HG03571 (cell line): ENCODE data around the gene NLRC3.

Experiments used
- ATAC-seq: cut with Tn5 transposase; IDR thresholded peaks from one replicate; pipeline ENCODE4 v1.9.1; 2021; ENCODE audit not compliant: unreplicated experiment

Gene NLRC3

DNA sequence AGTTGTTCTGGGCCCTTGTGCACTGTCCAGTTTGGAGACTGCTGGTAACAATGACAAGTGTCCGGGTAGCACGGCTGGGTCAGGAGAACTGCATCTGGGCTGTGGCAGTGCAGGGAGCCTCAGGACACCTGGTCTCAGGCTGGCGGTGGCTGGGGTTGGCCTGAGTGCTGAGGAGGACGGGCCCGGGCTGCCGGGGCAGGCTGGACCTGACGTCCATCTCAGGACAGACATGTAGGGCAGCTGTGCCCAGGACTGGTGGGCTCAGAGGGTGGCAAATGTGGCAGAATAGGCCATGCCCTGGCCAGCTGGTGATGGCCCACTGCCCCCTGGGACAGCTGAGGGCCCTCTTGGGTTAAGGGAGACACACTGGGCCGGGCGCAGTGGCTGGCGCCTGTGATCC is 4.2 kb upstream of the NLRC3 start:
- ATAC-seq: no peak

DNA sequence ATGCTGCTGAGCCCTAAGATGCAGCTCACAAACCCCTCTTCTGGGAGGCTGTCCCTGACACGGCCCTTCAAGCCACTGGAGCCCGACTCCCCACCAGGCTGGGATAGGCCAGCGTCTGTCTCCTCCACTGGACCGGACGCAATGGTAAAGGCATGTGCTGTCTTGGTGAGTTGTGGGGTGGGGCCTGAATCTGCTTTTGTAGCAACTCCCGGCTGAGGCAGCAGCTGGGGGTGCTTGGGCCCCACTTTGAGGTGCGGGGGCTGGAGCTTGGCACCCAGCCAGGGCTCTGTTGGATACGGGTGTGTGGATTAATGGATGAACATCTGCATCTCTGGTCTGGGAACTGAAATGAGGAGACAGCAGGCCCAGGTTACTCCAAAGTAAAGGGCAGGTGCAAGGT is 3.5 kb upstream of the NLRC3 start:
- ATAC-seq: no peak

DNA sequence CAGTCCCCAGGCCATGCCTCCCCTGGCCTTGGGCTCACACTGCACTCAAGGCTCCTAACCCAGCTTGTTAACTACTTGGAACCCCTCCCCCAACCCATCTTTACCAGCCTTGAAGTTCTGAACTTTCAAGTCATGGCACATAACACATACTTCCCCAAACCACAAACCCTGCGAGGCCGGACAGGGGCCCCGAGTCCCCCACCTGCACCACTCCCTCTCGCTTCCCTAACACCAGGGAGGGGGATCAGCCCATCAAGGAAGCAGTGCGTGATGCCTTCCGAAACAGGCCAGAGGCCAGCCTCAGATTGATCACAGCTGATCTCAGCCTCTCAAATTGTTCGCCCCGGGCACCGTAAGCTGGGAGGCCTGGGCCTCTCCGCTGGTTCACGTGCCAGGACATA is 3.0 kb upstream of the NLRC3 start:
- ATAC-seq: no peak

DNA sequence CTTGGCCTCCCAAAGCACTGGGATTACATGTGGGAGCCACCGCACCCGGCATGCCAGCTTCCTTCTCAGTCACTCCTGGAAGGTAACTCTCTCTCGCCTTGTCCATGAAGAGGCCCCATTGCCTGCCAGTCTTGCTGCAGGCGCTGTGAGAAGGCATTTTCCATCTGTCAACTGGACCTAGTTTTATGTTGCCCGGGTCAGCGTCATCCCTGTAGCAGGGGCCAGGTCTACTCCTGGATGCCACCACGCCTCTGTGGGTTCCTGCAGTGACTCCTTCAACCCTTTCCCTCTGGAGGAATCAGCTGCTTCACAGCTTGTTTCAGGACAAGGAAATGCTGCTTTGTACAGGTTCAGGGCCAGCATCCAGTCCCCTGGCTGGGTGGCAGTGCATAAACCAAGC is 2.6 kb upstream of the NLRC3 start:
- ATAC-seq: no peak

DNA sequence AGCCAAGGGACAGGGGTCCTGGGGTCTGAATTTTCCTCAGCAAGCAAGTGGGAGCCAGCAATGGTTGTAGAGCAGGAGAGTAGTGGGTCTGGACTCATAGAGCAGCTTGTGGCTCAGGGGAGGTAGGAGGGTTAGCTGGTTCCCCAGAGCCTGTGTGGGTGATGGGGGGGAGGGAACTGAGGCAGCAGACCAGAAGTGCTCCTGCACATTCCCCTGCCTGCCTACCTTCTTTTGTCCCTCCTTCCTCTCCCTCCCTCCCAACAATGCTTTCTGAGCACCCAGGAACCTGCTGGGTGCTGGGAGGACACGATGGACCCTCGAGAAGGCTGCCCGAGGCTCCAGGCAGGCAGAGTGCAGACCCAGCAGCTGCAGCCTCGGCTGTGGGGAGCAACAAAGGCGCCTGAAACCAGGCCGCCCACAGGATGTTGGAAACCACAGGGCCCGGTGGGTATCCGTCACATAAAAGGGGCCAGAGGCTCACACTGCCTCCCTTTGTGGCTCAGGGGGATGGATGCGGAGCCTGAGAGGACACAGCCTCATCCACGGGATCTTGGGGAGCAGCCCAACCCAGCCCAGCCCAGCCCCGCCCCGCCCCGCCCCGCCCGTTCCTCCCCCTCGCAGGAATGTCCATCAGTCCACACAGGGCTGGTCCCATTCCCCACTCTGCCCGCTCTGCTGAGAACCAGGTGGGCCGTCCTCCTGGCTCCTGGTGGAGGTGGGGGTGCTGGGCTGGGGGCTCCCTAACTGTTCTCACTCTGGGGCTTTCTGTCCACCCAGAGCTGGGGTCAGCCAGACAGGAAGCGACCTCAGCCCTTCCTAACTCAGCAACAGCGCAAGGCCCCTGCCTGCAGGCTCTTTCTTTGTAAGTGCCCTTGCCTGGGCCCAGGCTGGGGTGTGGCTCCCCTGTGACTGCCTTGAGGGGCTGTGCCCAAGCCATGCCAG is 1.7 kb upstream of the NLRC3 start:
- ATAC-seq: peak; percentile 61

DNA sequence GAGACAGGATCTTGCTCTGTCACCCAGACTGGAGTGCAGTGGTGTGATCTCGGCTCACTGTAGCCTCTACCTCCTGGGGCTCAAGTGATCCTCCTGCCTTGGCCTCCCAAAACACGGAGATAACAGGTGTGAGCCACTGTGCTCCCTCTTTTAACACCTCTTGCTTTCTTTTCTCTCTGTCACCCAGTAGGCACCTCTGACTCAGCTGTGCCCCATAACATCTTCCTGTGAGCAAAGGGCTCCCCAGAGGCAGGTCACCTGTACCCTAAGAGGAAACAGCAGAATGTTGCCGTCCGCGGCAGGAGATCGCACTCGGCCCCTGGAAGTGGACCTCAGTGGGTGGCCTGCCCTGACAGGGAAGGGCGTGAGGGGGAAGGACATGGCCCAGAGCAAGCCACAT is 918 bp upstream of the NLRC3 start:
- ATAC-seq: no peak

DNA sequence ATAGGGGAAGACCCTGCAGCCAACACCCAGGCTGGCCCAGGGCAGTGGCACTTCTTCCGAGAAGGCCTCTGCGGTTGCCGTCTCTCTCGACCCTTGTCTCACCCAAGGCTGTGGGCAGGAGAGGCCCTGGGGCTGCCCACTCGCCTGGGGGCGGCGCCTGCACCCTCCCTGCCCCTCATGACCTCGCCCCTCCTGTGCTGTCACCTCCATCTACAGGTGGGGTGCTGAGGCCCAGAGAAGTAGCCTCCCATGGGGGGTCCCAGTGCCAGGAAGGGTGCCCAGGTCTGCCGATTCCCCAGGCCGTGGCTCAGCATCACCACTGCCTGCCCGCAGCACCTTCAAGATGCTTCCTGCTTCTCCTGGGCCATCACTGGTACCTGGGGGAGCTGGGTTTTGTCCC is 992 bp downstream of the NLRC3 start:
- no peak for ATAC-seq

DNA sequence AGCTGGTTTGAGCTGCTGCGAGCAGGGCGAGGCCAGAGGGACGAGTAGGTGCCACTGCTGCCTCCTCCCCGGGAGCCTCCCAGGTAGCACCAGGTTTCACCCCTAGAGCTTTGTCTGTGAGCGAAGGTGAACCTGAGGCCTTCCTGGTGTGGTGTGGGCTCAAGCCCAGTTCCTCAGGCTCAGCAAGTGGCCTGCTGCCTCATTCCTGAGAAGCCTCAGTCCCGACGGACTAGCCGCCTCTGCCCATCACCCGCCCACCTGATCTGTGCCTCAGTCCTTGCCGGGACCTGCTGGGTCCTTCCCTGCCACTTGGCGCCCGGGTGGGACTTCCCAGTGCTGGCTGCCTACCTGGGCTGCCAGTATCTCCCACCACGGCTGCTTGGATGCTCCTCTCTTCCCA is 1.7 kb downstream of the NLRC3 start:
- no peak for ATAC-seq

DNA sequence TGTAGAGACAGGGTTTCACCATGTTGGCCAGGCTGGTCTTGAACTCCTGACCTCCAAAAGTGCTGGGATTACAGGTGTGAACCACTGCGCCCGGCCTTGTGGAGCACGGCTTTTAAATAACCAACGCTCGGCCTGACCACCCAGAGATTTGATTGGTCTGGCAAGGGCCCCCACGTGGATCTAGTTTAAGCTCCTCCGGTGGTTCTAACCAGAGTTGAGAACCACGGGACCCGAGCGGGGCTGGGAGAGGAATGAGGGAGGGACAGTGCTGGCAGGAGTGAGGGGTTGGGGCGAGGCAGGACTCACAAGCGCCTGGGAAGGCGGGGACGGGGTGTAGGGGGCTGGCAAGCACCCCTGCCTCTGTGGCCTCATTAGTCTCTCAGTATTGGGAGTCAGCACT is 3.0 kb downstream of the NLRC3 start:
- ATAC-seq: no peak

DNA sequence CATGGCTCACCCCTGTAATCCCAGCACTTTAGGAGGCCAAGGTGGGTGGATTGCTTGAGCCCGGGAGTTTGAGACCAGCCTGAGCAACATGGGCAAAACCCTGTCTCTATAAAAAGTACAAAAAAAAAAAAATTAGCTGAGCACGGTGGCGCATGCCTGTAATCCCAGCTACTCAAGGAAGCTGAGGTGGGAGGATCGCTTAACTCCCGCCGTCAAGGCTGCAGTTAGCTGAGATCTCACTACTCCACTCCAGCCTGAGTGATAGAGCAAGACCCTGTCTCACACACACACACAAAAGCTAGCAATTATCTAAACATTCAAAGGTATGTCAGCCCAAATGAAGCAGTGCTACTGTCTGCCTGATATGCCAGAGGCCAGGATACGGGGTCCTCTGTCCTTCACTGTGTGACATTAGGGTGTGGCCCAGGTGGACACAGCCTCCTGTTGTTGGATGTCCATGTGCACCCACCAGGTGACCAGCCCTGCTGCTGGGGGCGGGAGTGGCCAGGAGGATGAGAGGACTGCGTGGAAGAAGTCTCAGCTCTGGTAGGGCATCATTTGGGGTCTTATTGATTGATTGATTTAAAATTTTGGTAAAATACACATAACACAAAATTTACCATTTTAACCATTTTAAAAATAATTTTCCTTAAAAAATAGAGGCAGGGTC is 3.9 kb downstream of the NLRC3 start:
- ATAC-seq: no peak

DNA sequence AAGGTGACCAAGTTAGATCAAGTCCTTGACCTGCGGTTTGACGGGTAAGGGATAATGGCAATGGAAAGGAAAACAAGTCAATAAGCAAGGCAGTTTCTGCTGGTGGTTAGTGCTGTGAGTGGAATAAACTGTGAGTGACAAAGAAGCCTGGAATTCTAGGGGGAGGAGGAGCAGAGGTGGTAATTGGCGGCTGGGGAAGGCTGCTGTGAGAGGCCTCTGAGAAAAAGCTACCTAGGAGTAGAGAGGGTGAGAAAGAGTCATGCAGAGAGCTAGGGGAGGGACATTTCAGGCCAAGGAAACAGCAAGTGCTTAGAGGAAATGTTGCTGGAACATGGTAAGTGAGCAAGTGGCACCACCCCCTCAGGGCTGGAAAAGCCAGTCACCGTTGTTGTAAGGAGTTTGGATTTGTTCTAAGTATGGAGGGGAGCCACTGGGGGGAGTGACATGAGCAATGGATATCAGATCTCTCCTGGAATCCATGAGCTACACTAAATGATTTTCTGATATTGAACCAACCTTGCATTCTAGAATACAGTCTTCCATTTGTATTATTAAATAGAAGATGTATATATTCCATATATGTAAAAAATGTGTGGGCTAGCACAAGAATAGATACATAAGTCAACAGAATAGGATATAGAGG is 6.7 kb downstream of the NLRC3 start:
- ATAC-seq: no peak

DNA sequence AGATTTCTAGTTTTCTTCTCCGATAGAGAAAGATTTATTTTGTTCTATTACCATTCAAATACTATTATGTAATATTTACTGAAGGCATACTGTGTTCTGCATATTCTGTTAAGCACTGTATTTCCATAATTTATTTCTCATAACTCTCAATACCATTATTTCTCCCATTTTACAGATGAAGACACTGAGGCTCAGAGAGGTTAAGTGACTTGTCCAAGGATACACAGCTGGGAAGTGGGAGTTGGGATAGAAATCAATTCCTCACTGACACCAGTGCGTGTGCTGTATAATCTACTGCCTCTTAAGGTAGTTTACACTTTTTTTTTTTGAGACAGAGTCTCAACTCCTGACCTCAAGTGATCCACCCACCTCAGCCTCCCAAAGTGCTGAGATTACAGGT is 7.4 kb downstream of the NLRC3 start:
- no peak for ATAC-seq

DNA sequence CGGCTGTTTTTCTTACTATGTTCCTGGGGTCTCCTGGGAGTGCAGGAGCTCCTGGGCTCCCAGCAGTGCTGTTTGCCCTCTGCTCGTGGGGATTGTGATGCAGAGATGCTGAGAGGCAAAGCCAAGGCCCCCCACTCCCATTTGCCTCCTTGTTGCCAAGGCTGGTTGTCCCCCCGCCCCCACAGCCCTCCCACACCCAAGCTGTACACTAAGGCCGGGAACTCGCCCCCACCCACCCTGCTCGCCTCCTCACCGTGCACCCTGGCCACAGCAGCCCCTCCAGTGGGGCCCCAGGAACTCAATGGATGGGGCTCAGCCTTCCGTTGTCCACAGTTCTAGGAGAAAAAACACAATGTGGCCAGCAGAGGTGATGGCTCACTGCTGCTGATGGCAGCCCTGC is 10.2 kb downstream of the NLRC3 start:
- no peak for ATAC-seq

DNA sequence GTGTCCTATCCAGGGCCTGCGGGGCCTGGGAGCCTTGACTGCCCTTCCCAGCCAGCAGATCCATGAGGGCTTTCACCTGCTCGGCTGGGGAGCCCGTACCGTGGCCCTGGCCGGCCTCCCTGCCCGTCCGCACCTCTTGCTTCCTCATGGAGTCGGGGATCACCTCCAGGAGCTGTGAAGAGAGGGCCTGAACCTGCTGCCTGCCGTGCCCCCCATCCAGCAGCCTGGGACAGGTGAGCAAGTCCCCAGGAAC is 12.4 kb downstream of the NLRC3 start:
- no peak for ATAC-seq

DNA sequence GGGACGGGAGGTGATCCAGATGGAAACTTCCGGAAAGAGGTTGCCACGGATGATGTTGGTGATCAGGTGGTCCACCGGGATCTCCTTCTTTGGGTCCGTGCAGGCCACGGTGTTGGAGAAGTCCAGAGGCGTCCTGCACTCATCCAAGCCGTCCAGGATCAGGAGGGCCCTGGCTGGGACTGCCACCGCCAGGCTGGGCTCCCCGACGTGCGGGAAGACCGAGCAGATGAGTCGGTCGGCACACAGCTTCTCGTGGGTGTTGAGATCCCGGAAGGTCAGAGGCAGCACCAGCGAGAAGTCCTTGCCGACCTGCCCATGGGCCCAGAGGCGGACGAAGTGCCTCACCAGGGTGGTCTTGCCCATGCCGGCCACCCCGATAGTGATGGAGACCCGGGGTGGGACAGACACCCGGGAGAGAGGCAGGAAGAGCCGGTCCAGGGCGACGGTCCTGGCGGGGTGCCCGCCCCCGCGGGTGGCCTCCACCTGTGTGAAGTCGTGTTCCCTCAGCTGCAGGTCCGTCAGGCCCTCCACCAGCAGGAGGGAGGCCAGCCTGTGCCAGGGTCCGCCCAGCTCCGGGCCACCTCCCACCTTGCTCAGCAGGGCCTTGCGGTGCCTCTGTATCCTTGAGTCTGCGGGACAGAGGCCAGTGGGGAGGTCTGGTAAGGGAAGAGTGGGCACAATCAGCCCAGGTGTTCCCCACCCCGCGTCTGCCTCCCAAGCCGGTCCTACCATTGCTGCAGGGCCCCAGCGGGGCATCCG is 12.9 kb downstream of the NLRC3 start:
- no peak for ATAC-seq

DNA sequence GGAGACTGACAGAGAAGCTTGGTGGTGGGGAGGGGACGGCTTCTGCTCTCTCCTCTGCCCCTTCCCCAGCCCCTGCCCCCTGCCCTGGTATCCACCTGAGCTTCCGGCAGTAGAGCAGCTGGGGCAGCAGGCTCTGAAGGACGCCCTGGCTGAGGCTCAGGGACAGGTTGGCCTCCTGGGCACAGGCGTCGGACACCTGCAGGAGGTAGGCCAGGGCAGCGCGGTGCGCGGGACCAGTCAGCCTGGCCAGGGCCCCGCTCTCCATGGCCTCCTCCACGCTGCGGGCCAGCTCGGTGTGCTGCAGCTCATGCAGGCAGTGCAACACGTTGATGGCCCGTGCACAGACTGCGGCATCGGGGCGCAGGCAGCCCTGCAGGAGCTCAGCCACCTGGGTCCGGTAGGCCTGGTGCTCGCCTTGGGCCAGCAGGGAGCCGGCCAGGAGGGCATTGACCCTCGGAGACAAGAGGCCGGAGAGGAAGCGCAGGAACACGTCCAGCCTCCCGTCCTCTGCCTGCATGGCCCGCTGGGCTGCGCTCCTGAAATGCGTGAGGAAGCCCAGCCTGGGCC is 14.2 kb downstream of the NLRC3 start:
- no peak for ATAC-seq

DNA sequence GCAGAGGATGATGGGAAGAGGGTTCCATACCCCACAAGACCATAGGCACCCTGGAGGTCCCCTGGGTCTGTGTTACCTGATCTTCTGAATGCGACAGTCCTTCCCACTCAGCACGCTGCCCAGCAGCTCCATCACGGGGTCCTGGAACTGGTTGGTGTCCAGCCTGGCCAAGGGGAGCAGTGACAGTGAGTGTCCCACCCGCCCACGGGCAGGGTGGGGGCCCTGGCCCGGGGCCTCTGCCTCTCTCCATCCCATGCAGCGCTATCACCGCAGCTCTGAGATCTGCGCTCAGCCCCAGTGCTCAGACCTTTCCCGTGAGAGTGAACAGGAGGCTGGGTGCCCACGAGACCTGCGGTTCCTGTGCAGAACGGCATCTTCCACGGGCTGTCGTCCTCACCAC is 15.6 kb downstream of the NLRC3 start:
- no peak for ATAC-seq

DNA sequence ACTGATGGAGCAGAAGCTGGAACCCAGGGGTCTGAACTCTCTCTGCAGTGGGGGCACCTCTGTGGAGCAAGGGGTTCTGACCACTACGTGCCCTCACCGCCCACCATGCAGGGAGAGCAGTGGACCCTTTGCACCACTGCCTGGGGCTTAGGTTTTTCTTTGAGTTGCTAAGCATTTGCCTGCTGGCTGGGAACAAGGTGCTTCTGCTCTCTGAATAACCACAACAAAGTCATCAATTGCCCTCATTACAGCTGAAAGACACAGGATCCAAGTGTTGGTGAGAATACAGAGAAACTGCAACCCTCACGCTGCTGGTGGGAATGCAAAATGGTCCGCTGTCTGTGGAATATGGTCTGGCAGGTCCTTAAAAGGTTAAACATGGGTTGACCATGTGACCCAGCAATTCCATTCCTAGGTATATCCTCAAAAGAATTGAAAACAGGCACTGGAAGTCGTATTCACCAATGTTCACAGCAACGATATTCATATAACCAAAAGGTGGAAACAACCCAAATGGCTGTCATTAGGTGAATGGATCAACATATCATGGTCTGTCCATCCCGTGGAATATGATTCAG is 22.8 kb downstream of the NLRC3 start:
- ATAC-seq: no peak

DNA sequence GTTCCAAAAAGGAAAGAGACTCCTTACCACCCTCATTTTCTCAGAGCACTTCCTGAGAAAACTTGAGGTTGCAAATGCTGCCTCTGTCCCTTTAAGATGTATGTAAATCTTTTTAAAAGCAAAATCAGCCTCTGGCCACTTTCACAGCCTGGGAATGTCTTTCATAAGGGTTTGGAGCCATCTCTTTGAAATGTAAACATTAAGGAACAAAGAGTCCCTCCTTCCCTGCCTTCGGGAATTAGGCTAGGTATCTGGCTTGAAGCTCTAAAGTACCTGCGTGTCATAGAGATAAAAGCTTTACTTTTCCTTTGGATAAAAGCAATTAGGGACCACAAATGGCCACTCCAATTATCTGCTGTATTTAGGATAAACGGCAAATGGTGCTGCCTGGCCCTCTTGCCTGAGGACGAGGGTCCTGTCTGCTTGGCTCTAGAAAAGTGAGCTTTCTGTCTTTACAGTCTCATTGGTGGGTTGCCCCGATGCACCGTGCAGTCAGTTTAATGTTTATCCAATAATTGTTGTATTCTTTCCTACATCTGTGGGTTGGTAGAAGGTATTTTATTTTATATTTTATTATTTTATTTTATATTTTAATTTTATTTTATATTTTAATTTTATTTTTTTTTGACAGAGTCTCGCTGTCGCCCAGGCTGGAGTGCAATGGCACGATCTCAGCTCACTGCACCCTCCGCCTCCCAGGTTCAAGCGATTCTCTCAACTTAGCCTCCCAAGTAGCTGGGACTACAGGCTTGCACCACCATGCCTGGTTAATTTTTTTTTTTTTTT is 23.9 kb downstream of the NLRC3 start:
- no peak for ATAC-seq
